Measurements from ENCODE around the gene TAS2R14.

DNA sequence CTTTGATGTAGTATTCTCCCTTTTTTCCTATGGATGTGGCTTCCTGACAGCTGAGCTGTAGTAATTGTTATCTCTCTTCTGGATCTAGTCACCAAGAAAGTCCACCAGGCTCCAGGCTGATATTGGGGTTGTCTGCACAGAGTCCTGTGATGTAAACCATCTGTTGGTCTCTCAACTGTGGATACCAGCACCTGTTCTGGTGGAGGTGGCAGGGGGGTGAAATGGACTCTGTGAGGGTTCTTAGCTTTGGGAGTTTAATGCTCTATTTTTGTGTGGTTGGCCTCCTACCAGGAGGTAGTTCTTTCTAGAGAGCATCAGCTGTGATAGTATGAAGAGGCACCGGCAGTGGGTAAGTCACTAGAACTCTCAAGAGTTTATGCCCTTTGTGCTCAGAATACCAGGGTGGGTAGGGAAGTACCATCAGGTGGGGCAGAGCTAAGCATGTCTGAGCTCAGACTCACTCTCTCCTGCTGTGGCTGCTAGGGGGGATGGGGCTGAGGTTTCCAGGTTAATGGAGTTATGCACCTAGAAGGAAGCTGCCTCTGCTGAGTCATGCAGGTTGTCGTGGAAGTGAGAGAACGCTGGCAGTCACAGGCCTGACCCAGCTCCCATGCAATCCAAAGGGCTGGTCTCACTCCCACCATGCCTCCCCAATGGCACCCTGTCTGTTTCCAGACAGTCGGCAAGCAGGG, 3.0 kb upstream of the TAS2R14 start:
- TF ChIP-seq CTCF (IDR thresholded peaks at IDR 0.05) = no peak
- TF ChIP-seq POLR2A (IDR thresholded peaks at IDR 0.05) = no peak

Measured in right lobe of liver (tissue), 4 donors.